H1 (cell line): ENCODE data around the gene ZSWIM2. TPM values are rescaled to one million over a fixed set of nuclear protein-coding genes. Genes with fewer than 3 reads are reported as not detected.

Source experiments
- CTCF ChIA-PET: fragments of 300-600 bp; sonication (Branson Sonifier 250); formaldehyde crosslinking; loops from one replicate; lab custom pipeline; 2021; ENCODE audit not compliant: partially characterized antibody; lab: Charles Lee
- POLR2A ChIA-PET: fragments of 300-600 bp; sonication (Branson Sonifier 250); formaldehyde crosslinking; loops from one replicate; lab custom pipeline; 2021; ENCODE audit warnings: inconsistent platforms; ENCODE audit not compliant: partially characterized antibody; lab: Charles Lee
- DNase-seq, 2 experiments: peaks; one replicate each; pipeline versions ENCODE4 v3.0.0 to v3.0.0-alpha.2; 2010 to 2022; ENCODE audit warnings: low spot score in 2 of 2, low read depth in 1 of 2, mixed read lengths in 1 of 2
- FAIRE-seq: peaks from 2 replicates; lab custom pipeline; 2011; peaks lifted over from hg19 to GRCh38; lab: Jason Lieb, UNC
- H2AFZ ChIP-seq: 2 replicates; pipeline ENCODE4 v1.8.1; 2012; ENCODE audit warnings: low read length, inconsistent platforms
- H2AK5ac ChIP-seq: 2 replicates; pipeline ENCODE4 v1.6.1; 2013; ENCODE audit warnings: low read depth, low read length
- H2BK120ac ChIP-seq: replicated peaks from 2 replicates; pipeline ENCODE3; 2013; ENCODE audit warnings: low read depth, low read length, inconsistent platforms
- H2BK12ac ChIP-seq: 2 replicates; pipeline ENCODE4 v1.6.1; 2013; ENCODE audit warnings: low read depth, low read length
- H2BK15ac ChIP-seq: 2 replicates; pipeline ENCODE4 v1.6.1; 2013; ENCODE audit warnings: low read length
- H2BK20ac ChIP-seq: 2 replicates; pipeline ENCODE4 v1.6.1; 2013; ENCODE audit warnings: low read length
- H2BK5ac ChIP-seq: 2 replicates; pipeline ENCODE4 v1.6.1; 2013; ENCODE audit warnings: low read depth, low read length
- H3K14ac ChIP-seq: 2 replicates; pipeline ENCODE4 v1.6.1; 2013; ENCODE audit warnings: inconsistent platforms; ENCODE audit not compliant: insufficient read length
- H3K18ac ChIP-seq: 2 replicates; pipeline ENCODE4 v1.6.1; 2013; ENCODE audit warnings: low read length; ENCODE audit errors: extremely low read depth
- H3K23ac ChIP-seq: 2 replicates; pipeline ENCODE4 v1.6.1; 2013; ENCODE audit warnings: inconsistent platforms; ENCODE audit not compliant: insufficient read length
- H3K23me2 ChIP-seq: 2 replicates; pipeline ENCODE4 v1.6.1; 2013; ENCODE audit warnings: low read depth, low read length
- H3K27ac ChIP-seq: 2 replicates; pipeline ENCODE4 v1.6.1; 2011; ENCODE audit warnings: low read depth, low read length, inconsistent platforms
- H3K27me3 ChIP-seq, 4 experiments: replicated peaks in 1 of 4; 1 replicate in 1 of 4; 2 replicates in 3 of 4; pipeline versions ENCODE4 v1.6.1 to v1.8.1; 2011 to 2013; ENCODE audit warnings: low read length in 3 of 4, mild to moderate bottlenecking in 3 of 4, inconsistent platforms in 2 of 4, mixed read lengths in 2 of 4, moderate library complexity in 1 of 4; ENCODE audit not compliant: control insufficient read depth in 3 of 4, insufficient read depth in 3 of 4; ENCODE audit errors: extremely low read depth in 1 of 4
- H3K36me3 ChIP-seq, 4 experiments: 2 replicates each; pipeline versions ENCODE4 v1.6.1 to v1.8.1; 2011 to 2013; ENCODE audit warnings: mild to moderate bottlenecking in 4 of 4, low read length in 3 of 4, moderate library complexity in 2 of 4, control low read depth in 1 of 4, inconsistent platforms in 1 of 4; ENCODE audit not compliant: insufficient read depth in 4 of 4, control insufficient read depth in 2 of 4
- H3K4ac ChIP-seq: replicated peaks from 2 replicates; pipeline ENCODE3; 2013; ENCODE audit warnings: low read length, low read depth, mixed read lengths, inconsistent platforms; ENCODE audit not compliant: insufficient read length
- H3K4me1 ChIP-seq, 4 experiments: replicated peaks in 1 of 4; 1 replicate in 1 of 4; 2 replicates in 3 of 4; pipeline versions ENCODE4 v1.6.1 to v1.8.1; 2011 to 2013; ENCODE audit warnings: low read length in 3 of 4, inconsistent platforms in 2 of 4, mixed read lengths in 1 of 4; ENCODE audit not compliant: insufficient read depth in 4 of 4, control insufficient read depth in 3 of 4
- H3K4me2 ChIP-seq, 2 experiments: 2 replicates each; pipeline versions ENCODE4 v1.6.1 to v1.8.1; 2011 to 2013; ENCODE audit warnings: low read depth in 2 of 2, low read length in 2 of 2, control low read depth in 1 of 2, inconsistent platforms in 1 of 2, mild to moderate bottlenecking in 1 of 2; ENCODE audit not compliant: insufficient read depth in 1 of 2
- H3K4me3 ChIP-seq, 4 experiments: fragments of 200-600, 300-600 bp in 1 of 4; sonication (generic), shearing (Covaris generic), sonication (Bioruptor Twin) in 1 of 4; 2 replicates each; pipeline versions ENCODE4 v1.5.1 to v1.8.1; 2011 to 2016; ENCODE audit warnings: low read length in 4 of 4, low read depth in 3 of 4, control low read depth in 2 of 4, inconsistent platforms in 2 of 4, mild to moderate bottlenecking in 2 of 4, mixed read lengths in 1 of 4, moderate library complexity in 1 of 4; ENCODE audit not compliant: insufficient read depth in 2 of 4; ENCODE audit errors: extremely low read depth in 1 of 4
- H3K56ac ChIP-seq: replicated peaks from 2 replicates; pipeline ENCODE3; 2013; ENCODE audit warnings: low read depth, mild to moderate bottlenecking, mixed read lengths, low read length, inconsistent platforms; ENCODE audit not compliant: insufficient read length
- H3K79me1 ChIP-seq: 2 replicates; pipeline ENCODE4 v1.6.1; 2013; ENCODE audit warnings: low read depth, low read length, control low read depth
- H3K79me2 ChIP-seq, 2 experiments: 2 replicates each; pipeline versions ENCODE4 v1.6.1 to v1.8.1; 2012 to 2013; ENCODE audit warnings: low read length in 2 of 2, mild to moderate bottlenecking in 2 of 2, inconsistent platforms in 1 of 2; ENCODE audit not compliant: insufficient read depth in 2 of 2, control insufficient read depth in 1 of 2
- H3K9ac ChIP-seq, 4 experiments: replicated peaks in 1 of 4; 1 replicate in 1 of 4; 2 replicates in 3 of 4; pipeline versions ENCODE4 v1.6.1 to v1.8.1; 2011 to 2013; ENCODE audit warnings: low read depth in 3 of 4, low read length in 3 of 4, control low read depth in 2 of 4, mild to moderate bottlenecking in 2 of 4, moderate library complexity in 2 of 4, inconsistent platforms in 1 of 4; ENCODE audit errors: extremely low read depth in 1 of 4
- H3K9me3 ChIP-seq, 2 experiments: 2 replicates each; pipeline versions ENCODE4 v1.6.1 to v1.8.1; 2012 to 2013; ENCODE audit warnings: mild to moderate bottlenecking in 2 of 2, moderate library complexity in 2 of 2, control low read depth in 1 of 2, inconsistent platforms in 1 of 2, low read depth in 1 of 2, low read length in 1 of 2, mixed read lengths in 1 of 2; ENCODE audit not compliant: insufficient read depth in 2 of 2
- H4K20me1 ChIP-seq, 2 experiments: replicated peaks in 1 of 2; 2 replicates each; pipeline versions ENCODE3 to v1.8.1; 2011 to 2013; ENCODE audit warnings: inconsistent platforms in 2 of 2, low read length in 2 of 2, mild to moderate bottlenecking in 1 of 2; ENCODE audit not compliant: insufficient read depth in 2 of 2, control insufficient read depth in 1 of 2
- H4K5ac ChIP-seq: 2 replicates; pipeline ENCODE4 v1.6.1; 2013; ENCODE audit warnings: low read length, low read depth, mixed read lengths, inconsistent platforms; ENCODE audit not compliant: insufficient read length
- H4K8ac ChIP-seq: 2 replicates; pipeline ENCODE4 v1.8.0; 2013; ENCODE audit warnings: mild to moderate bottlenecking, moderate library complexity, low read length, inconsistent platforms; ENCODE audit not compliant: insufficient read depth; ENCODE audit errors: extremely low read depth
- H4K91ac ChIP-seq: replicated peaks from 2 replicates; pipeline ENCODE3; 2013; ENCODE audit warnings: low read length, mixed read lengths, inconsistent platforms; ENCODE audit not compliant: insufficient read length
- CHD2 ChIP-seq: IDR thresholded peaks from 2 replicates; pipeline ENCODE4 v1.6.1; 2012; ENCODE audit warnings: low read length, improper control_type of control experiment
- SIRT6 ChIP-seq: IDR thresholded peaks from one replicate; pipeline ENCODE4 v1.7.1; 2012; ENCODE audit warnings: low read length, inconsistent platforms
- SIX5 ChIP-seq: IDR thresholded peaks from 2 replicates; pipeline ENCODE4 v1.6.1; 2011; ENCODE audit warnings: mild to moderate bottlenecking, low read depth, low read length
- SP1 ChIP-seq: IDR thresholded peaks from 2 replicates; pipeline ENCODE4 v1.6.1; 2011; ENCODE audit warnings: low read depth, low read length
- WGBS, 2 experiments: shearing (Covaris generic) in 1 of 2; methylation state at CpG; one replicate each; pipeline versions ENCODE4 v1.1.6 to v1.1.7; 2013 to 2015; ENCODE audit warnings: low lambda C conversion rate in 2 of 2, mixed read lengths in 2 of 2, inconsistent platforms in 1 of 2, low coverage in 1 of 2, missing lambda C conversion rate in 1 of 2; ENCODE audit not compliant: insufficient replicate concordance in 2 of 2, insufficient coverage in 1 of 2, insufficient read length in 1 of 2; ENCODE audit errors: extremely low coverage in 1 of 2, missing lambda C conversion rate in 1 of 2; 5-methylcytosine and 5-hydroxymethylcytosine counted together
- polyA plus RNA-seq, 7 experiments: library from polyadenylated mRNA; depleted of rRNA in 3 of 7; stranded (reverse) in 5 of 7; unstranded in 2 of 7; fragments of >200 nt in 5 of 7; fragments of 200-250 nt in 2 of 7; gene quantifications; 1 replicate in 5 of 7; 2 replicates in 1 of 7; 4 replicates in 1 of 7; pipeline versions ENCODE4 v1.2.1 to v1.2.3, GENCODE V29; 2011 to 2013; ENCODE audit warnings: missing spikeins in 2 of 7, mixed read lengths in 2 of 7
- total RNA-seq: library from RNA; stranded (reverse); fragmentation: NEBNext Ultra II Directional; extraction: Animal tissue kit (Norgen Biotek cat#: 25700); gene quantifications from 2 replicates; pipeline ENCODE4 v1.2.1, GENCODE V29; 2021

ZSWIM2 gene
- total and polyA plus RNA-seq, 2 of the 8 experiments (the other 6 are each of a cell fraction or from before 2014, with no cell fraction given), result not detected

- no peak overlapping the region for H4K8ac ChIP-seq
- FAIRE-seq (no peak), DNase-seq (no peak)
- no peak overlapping the region for H2AK5ac ChIP-seq
- no peak overlapping the region for H3K4me3 ChIP-seq
- no peaks in the 10 kb centered on the region for H3K79me1 ChIP-seq
- H3K23ac ChIP-seq, result no peak overlapping the region
- no peak overlapping the region for H3K27ac ChIP-seq
- H4K5ac ChIP-seq, result no peak overlapping the region
- no peak overlapping the region for H3K56ac ChIP-seq
- no peak overlapping the region for H2AFZ ChIP-seq
- no peaks in the 10 kb centered on the region for H3K4me1 ChIP-seq
- no peaks in the 10 kb centered on the region for H3K23me2 ChIP-seq
- POLR2A ChIA-PET, result no interaction called here
- H2BK15ac ChIP-seq, result no peak overlapping the region
- H3K4ac ChIP-seq, result no peak overlapping the region
- H2BK5ac ChIP-seq, result no peak overlapping the region
- no peaks in the 10 kb centered on the region for H3K79me2 ChIP-seq
- 90% methylated on average over 1 of the region's 1 CpG; no CpG with 5 or more reads in 1 of the 2 experiments for WGBS, 2 experiments
- no peak overlapping the region for H2BK20ac ChIP-seq
- peaks cover 0 to 2% (median 0%) of the 10 kb centered on the region in 4 experiments; a peak in 1 of 7 replicates for H3K27me3 ChIP-seq
- H3K9ac ChIP-seq, result no peak overlapping the region
- no peaks in the 10 kb centered on the region for H3K9me3 ChIP-seq
- no peaks in the 10 kb centered on the region for H4K20me1 ChIP-seq
- no peaks in the 10 kb centered on the region for H3K36me3 ChIP-seq
- H3K18ac ChIP-seq, result no peak overlapping the region
- H2BK12ac ChIP-seq, result no peak overlapping the region
- no peak overlapping the region for H3K4me2 ChIP-seq
- H2BK120ac ChIP-seq, result no peak overlapping the region
- no peak overlapping the region for H4K91ac ChIP-seq
- H3K14ac ChIP-seq, result no peak overlapping the region
- CTCF ChIA-PET, result no interaction called here
- TF ChIP-seq SIRT6 (no peak), SIX5 (no peak), SP1 (no peak), CHD2 (no peak)
Observed at GRCh38 chr2:186868344-186868743, 19.4 kb upstream of the ZSWIM2 start.
